Measurements from ENCODE around the gene DNAJC5G. TPM values are rescaled to one million over a fixed set of nuclear protein-coding genes. Genes with fewer than 3 reads are reported as not detected.
A peak's percentile ranks its signal among the peaks of the same experiment; 100 is the strongest.

The DNAJC5G gene
- total and polyA plus RNA-seq, 7 donors: 0.71 to 1.7 TPM; not detected in 5

DNA sequence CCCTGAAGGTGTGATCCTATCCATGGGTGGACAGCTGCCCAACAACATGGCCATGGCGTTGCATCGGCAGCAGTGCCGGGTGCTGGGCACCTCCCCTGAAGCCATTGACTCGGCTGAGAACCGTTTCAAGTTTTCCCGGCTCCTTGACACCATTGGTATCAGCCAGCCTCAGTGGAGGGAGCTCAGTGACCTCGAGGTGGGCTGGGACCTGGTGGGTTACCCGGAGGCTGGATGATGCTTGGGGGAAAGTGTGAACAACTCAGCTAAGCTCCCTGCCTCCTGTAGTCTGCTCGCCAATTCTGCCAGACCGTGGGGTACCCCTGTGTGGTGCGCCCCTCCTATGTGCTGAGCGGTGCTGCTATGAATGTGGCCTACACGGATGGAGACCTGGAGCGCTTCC lies 41.9 kb upstream of the DNAJC5G start:
- peak; percentile 48 for DNase-seq
- WGBS, 2 donors: 95 to 96% methylated on average over 14 of the region's 14 CpGs
- Histone ChIP-seq H3K27me3 (no peaks in the 10 kb centered on the region), H3K27ac (no peak overlapping the region), H3K9me3 (no peaks in the 10 kb centered on the region), H3K4me1 (no peaks in the 10 kb centered on the region), H3K36me3 (peaks cover 28 to 100% (median 69%) of the 10 kb centered on the region in 4 donors), H3K4me3 (no peak overlapping the region)
- intact Hi-C loops (cut with DNase I): no loop called here
- TF ChIP-seq POLR2A (IDR thresholded peaks at IDR 0.05): no peak
- TF ChIP-seq, protein P1, sequence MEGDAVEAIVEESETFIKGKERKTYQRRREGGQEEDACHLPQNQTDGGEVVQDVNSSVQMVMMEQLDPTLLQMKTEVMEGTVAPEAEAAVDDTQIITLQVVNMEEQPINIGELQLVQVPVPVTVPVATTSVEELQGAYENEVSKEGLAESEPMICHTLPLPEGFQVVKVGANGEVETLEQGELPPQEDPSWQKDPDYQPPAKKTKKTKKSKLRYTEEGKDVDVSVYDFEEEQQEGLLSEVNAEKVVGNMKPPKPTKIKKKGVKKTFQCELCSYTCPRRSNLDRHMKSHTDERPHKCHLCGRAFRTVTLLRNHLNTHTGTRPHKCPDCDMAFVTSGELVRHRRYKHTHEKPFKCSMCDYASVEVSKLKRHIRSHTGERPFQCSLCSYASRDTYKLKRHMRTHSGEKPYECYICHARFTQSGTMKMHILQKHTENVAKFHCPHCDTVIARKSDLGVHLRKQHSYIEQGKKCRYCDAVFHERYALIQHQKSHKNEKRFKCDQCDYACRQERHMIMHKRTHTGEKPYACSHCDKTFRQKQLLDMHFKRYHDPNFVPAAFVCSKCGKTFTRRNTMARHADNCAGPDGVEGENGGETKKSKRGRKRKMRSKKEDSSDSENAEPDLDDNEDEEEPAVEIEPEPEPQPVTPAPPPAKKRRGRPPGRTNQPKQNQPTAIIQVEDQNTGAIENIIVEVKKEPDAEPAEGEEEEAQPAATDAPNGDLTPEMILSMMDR (IDR thresholded peaks at IDR 0.05): no peak
- TF ChIP-seq POLR2AphosphoS5 (IDR thresholded peaks at IDR 0.05): no peak
- no peak for TF ChIP-seq EP300 (IDR thresholded peaks at IDR 0.05)

DNA sequence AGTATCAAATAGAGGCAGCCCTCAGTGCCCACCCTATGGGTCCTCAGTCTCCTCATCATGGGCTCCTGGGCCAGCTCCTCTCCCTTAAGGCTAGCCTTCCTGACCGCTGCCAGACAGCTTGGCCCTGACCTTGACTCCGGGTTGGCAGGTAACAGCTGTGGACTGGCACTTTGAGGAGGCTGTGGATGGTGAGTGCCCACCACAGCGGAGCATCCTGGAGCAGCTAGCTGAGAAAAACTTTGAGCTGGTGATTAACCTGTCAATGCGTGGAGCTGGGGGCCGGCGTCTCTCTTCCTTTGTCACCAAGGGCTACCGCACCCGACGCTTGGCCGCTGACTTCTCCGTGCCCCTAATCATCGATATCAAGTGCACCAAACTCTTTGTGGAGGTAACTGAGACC lies 39.1 kb upstream of the DNAJC5G start:
- TF ChIP-seq EP300 (IDR thresholded peaks at IDR 0.05): no peak
- no peak for TF ChIP-seq POLR2AphosphoS5 (IDR thresholded peaks at IDR 0.05)
- TF ChIP-seq, protein P1 (IDR thresholded peaks at IDR 0.05): no peak
- TF ChIP-seq POLR2A (IDR thresholded peaks at IDR 0.05): no peak
- intact Hi-C loops (cut with DNase I): no loop called here
- Histone ChIP-seq H3K4me1 (no peaks in the 10 kb centered on the region), H3K9me3 (no peaks in the 10 kb centered on the region), H3K4me3 (no peak overlapping the region), H3K36me3 (peaks cover 30 to 100% (median 83%) of the 10 kb centered on the region in 4 donors), H3K27me3 (no peaks in the 10 kb centered on the region), H3K27ac (no peak overlapping the region)
- DNase-seq: peak; percentile 33
- WGBS, 2 donors: 97% methylated on average over 12 of the region's 12 CpGs

DNA sequence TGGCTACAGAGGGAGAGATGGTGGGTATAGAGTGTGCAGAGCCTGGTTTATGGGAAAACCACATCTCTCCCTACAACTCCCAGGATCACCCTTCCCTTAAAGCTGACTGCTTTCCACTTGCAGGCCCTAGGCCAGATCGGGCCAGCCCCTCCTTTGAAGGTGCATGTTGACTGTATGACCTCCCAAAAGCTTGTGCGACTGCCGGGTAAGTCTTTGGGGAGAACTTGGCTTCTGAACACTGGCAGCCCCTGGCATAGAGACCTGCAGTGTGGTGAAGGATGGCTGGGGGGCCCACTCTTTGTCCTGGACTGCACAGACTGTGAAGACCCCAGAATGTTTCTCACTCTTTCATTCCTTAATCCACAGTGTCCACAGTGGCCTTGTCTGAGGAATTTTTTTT lies 38.6 kb upstream of the DNAJC5G start:
- Histone ChIP-seq H3K9me3 (no peaks in the 10 kb centered on the region), H3K4me1 (no peaks in the 10 kb centered on the region), H3K36me3 (peaks cover 30 to 100% (median 83%) of the 10 kb centered on the region in 4 donors), H3K27ac (no peak overlapping the region), H3K27me3 (no peaks in the 10 kb centered on the region), H3K4me3 (no peak overlapping the region)
- TF ChIP-seq POLR2A (IDR thresholded peaks at IDR 0.05) (no peak), EP300 (IDR thresholded peaks at IDR 0.05) (no peak), POLR2AphosphoS5 (IDR thresholded peaks at IDR 0.05) (no peak)
- TF ChIP-seq, protein P1 (IDR thresholded peaks at IDR 0.05): no peak
- intact Hi-C loops (cut with DNase I): no loop called here
- peak; percentile 40 for DNase-seq
- 95 to 98% methylated on average over 3 of the region's 3 CpGs for WGBS, 2 donors

DNA sequence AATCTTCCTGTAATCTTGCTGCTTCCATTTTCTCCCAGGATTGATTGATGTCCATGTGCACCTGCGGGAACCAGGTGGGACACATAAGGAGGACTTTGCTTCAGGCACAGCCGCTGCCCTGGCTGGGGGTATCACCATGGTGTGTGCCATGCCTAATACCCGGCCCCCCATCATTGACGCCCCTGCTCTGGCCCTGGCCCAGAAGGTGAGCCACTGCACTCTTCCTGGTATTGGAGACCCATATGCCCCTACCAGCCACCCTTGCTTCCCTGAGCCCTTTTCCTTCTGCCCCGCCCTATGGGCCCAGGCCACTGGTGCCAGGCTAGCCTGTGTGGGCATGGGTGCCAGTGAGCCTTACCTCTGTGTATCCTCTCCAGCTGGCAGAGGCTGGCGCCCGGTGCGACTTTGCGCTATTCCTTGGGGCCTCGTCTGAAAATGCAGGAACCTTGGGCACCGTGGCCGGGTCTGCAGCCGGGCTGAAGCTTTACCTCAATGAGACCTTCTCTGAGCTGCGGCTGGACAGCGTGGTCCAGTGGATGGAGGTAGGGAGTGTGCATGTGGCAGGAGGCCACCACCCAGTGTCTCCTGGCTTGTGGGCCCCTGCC lies 37.8 kb upstream of the DNAJC5G start:
- Histone ChIP-seq H3K4me1 (no peaks in the 10 kb centered on the region), H3K27me3 (no peaks in the 10 kb centered on the region), H3K36me3 (peaks cover 30 to 100% (median 81%) of the 10 kb centered on the region in 4 donors), H3K27ac (no peak overlapping the region), H3K9me3 (no peaks in the 10 kb centered on the region), H3K4me3 (no peak overlapping the region)
- intact Hi-C loops (cut with DNase I): no loop called here
- TF ChIP-seq EP300 (IDR thresholded peaks at IDR 0.05): no peak
- TF ChIP-seq, protein P1 (IDR thresholded peaks at IDR 0.05): no peak
- peak; percentile 45 for DNase-seq
- 96% methylated on average over 15 of the region's 15 CpGs for WGBS, 2 donors

DNA sequence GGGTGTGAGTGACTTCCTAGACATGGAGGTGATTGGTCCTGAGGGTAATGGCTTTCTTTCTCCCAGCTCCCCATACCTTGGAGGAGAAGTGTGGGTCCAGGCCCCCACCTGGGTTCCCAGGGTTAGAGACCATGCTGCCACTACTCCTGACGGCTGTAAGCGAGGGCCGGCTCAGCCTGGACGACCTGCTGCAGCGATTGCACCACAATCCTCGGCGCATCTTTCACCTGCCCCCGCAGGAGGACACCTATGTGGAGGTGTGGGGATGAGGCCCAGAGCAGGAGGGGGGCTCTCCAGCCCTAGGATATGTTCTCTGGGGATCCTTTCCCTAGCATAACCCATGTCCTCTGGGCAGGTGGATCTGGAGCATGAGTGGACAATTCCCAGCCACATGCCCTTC lies 36.3 kb upstream of the DNAJC5G start:
- TF ChIP-seq, protein P1 (IDR thresholded peaks at IDR 0.05): no peak
- TF ChIP-seq EP300 (IDR thresholded peaks at IDR 0.05) (no peak), POLR2A (IDR thresholded peaks at IDR 0.05) (no peak), POLR2AphosphoS5 (IDR thresholded peaks at IDR 0.05) (no peak)
- intact Hi-C loops (cut with DNase I): no loop called here
- H3K27me3 ChIP-seq: no peaks in the 10 kb centered on the region
- 96 to 97% methylated on average over 8 of the region's 8 CpGs for WGBS, 2 donors
- no peak overlapping the region for H3K4me3 ChIP-seq
- H3K4me1 ChIP-seq: no peaks in the 10 kb centered on the region
- H3K9me3 ChIP-seq: no peaks in the 10 kb centered on the region
- DNase-seq: no peak
- H3K36me3 ChIP-seq: peaks cover 23 to 100% (median 76%) of the 10 kb centered on the region in 4 donors
- H3K27ac ChIP-seq: no peak overlapping the region
